Hematopoietic multipotent progenitor cell treated with erythropoietin and hydrocortisone succinate and interleukin-3 and kit ligand, for 15 days (in vitro differentiated cells): Measurements from ENCODE around the gene LRMDA.

ENCODE experiments used
- DNase-seq: peaks from one replicate; pipeline ENCODE4 v3.0.0-alpha.2; 2015; ENCODE audit warnings: low spot score

The LRMDA gene

DNA sequence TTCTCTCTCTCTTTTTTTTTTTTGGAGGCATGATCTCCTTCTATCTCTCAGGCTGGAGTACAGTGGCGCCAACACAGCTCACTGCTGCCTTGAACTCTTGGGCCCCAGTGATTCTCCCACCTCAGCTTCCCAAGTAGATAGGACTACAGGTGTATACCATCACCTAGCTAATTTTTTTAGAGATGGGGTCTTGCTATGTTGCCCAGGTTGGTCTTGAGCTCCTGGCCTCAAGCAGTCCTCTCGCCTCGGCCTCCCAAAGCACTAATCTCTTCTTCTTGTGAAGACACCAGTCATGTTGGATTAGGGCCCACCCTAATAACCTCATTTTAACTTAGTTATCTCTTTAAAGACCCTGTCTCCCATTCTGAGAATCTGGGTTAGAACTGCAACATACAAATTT lies 45.6 kb downstream of the LRMDA start:
- no peak for DNase-seq

DNA sequence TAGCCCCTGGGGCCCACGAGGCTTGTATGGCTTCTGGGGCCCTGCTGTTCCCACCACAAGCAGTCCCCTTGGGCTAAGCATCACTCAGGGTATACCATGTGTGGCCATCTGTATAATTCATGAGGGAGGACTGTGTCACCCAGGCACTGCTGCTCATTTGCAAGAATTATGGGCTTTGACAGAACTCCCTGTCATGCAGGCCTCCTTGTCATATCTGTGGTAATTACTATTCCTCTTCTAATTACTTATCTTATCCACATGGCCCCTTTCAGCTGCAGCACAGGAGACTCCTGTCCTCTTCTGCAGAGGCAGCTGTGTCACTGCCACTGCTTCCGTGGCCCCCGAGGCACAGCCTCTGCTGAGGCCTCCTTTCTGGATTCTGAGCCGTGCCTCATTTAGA lies 46.3 kb downstream of the LRMDA start:
- no peak for DNase-seq

DNA sequence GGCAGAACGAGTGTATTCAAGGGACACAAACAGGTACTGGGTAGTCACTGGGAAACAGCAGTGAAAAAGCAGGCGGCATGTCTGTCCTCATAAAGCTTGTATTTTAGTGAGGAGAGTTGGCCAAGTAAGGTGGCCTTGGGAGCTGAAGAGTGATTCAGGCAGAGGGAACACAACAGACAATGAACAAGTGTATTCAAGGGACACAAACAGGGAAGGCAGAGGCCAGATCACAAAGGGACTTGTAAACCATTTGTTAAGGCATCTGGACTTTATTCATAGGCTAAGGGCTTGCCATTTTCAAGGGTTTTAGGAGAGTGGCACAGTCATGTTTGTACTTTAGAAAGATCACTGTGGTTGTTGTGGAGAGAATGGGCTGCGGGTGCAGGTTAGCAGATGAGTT lies 49.0 kb downstream of the LRMDA start:
- no peak for DNase-seq

GRCh38 chr10:75483188-75483587 lies 51.8 kb downstream of the LRMDA start:
- no peak for DNase-seq

- no peak for DNase-seq
Measured at GRCh38 chr10:75484717-75485116, 53.3 kb downstream of the LRMDA start.

DNA sequence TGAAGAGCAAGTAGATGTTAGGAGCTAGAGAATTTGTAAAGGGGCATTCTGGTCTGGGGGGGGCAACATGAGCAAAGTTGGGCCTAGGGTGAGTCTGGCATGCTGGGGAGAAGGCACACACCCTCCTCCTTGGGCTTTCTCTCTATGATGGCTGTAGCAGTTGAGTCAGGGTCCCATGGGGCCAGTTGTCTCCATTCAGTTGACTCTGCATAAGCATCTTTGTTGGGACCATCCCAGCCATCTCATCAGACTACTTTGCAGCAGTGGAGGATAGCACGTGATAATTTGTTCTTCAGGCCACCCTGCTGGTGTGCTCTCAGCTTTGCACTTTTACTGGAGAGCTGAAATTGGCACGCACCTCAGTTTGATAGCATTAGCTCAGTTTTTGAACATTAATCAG lies 55.2 kb downstream of the LRMDA start:
- no peak for DNase-seq

GRCh38 chr10:75487087-75487754 lies 55.8 kb downstream of the LRMDA start:
- no peak for DNase-seq

DNA sequence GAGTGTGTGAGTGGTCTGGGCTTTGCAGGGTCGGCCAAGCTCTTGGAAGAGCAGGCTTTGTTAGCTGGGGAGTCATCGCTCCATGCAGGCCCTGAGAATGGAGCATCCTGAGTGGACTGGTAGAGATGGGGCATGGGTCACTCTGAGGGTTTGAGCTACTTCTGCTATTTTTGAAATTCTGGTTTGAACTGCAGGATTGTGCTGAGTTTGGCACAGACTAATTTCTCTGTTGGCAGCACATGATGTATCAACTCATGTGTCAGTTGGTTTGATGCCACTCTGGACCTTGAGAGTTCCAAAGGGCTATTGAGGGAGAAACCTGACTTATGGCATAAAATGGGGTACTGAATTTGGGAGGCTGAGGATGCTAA lies 56.3 kb downstream of the LRMDA start:
- DNase-seq: no peak

GRCh38 chr10:75492173-75492925 lies 60.9 kb downstream of the LRMDA start:
- DNase-seq: no peak

GRCh38 chr10:75493464-75493863 lies 62.0 kb downstream of the LRMDA start:
- no peak for DNase-seq

DNA sequence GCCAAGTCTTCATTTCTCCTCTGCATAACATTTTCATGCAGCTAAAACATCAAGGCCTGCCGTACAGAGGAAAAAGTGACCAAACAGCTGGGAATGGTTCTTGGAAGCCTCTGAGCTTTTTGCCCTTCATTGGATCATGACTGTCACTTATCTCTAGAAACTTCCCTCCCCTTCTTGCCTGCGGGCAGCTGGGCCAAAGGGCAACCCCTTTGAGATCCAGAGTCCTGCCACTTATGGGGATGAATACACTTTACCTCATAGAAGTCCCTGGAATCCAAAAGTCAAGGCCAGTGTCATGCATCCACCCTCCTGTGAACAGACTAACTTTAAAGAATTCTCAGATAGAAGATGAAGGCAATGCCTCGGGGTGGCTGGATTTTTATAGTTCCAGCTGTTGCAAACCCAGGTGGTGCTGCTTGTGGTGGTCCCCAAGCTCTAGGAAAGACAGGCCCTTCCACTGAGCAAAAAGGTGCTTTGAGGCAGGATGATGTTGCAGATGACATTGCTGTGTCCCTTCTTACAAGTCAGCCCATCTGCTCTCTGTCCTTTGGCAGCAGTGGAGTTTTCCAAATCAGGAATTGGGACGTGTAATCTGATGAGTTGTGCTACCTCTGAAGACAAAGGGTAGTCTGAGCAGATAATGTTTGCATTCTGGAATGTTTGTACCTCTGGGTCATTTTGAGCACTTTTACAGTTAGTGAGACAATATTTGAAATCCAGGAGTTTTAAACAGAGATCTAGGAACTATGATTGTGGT lies 64.2 kb downstream of the LRMDA start:
- DNase-seq: no peak

DNA sequence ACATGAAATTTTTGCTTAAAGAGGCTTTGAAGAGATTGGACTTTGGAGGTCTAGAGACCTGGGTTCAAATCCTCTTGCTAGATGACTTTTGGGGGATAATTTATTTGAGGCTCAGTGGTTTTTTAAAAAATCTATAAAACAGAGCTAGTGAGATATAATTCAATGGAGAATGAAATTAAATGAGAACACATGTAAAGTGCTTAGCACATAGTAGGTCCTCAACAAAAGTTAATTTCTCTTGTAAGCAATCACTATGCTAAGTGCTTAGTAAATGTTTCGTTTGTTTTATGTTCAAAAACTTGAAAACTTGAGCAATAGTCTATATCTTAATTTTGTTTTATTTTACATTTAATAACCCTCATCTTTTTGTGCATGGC lies 64.8 kb downstream of the LRMDA start:
- DNase-seq: no peak

- no peak for DNase-seq
Measured at GRCh38 chr10:75497997-75498883, 66.8 kb downstream of the LRMDA start.

GRCh38 chr10:75498884-75499350 lies 67.5 kb downstream of the LRMDA start:
- no peak for DNase-seq

- DNase-seq: no peak
Measured at GRCh38 chr10:75499556-75500160, 68.2 kb downstream of the LRMDA start.

- DNase-seq: no peak
Measured at GRCh38 chr10:75502389-75502788, 71.0 kb downstream of the LRMDA start.

- no peak for DNase-seq
Measured at GRCh38 chr10:75502838-75503237, 71.4 kb downstream of the LRMDA start.

DNA sequence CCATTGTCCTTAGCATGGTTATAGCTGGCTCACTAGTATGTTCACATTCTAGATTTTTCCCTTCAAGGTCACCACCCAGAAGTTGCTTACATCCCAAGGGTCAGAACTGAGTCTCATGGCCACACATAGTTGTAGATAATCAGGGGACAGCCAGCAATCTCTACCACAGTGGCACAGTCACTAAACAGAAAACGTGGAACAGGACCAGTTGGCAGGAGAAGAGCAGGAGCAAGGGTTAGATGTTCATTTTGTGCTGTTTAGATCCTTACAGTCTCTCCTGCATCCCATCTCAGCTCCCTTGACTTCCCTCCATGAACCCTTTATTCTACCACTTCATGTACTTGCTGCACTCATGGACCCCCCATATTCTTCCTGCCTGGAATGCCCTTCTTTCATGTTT lies 73.9 kb downstream of the LRMDA start:
- no peak for DNase-seq

- no peak for DNase-seq
Measured at GRCh38 chr10:75505840-75506506, 74.5 kb downstream of the LRMDA start.

DNA sequence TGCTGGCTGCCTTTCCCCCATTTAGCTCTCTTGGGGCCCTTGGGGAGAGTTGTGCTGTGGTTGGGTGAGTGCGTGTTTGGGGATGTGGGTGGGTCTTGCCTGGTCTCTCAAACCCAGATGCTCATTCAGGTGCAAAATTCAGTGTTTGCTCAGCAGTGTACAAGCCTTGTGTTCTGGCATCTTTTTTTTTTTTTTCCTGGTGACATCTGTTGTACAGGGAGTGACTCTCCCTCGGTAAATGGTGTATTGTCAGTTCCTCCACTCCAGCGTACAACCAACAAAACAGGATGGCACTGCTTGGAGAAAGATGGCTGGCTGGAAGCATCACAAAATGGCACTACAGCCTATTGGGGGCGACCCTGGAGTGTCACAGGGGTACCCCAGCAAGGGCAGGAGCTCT lies 75.5 kb downstream of the LRMDA start:
- no peak for DNase-seq

- no peak for DNase-seq
Measured at GRCh38 chr10:75507469-75507868, 76.0 kb downstream of the LRMDA start.
